ENCODE measurements around the gene NPL.

NPL gene

GRCh38 chr1:182779530-182779929 is 10.0 kb upstream of the NPL start:
- DNase-seq = no peak

GRCh38 chr1:182781841-182782586 is 7.6 kb upstream of the NPL start:
- peak; percentile 68 for DNase-seq

GRCh38 chr1:182782587-182782913 is 7.0 kb upstream of the NPL start:
- DNase-seq = no peak

GRCh38 chr1:182783068-182783467 is 6.5 kb upstream of the NPL start:
- no peak for DNase-seq

GRCh38 chr1:182784556-182785171 is 4.9 kb upstream of the NPL start:
- peak; percentile 62 for DNase-seq

- no peak for DNase-seq
Observed at GRCh38 chr1:182785181-182785580, 4.4 kb upstream of the NPL start.

- DNase-seq = peak; percentile 44
Observed at GRCh38 chr1:182786223-182786994, 3.2 kb upstream of the NPL start.

GRCh38 chr1:182786995-182787324 is 2.6 kb upstream of the NPL start:
- DNase-seq = no peak

- no peak for DNase-seq
Observed at GRCh38 chr1:182791281-182792179, 2.0 kb downstream of the NPL start.

- DNase-seq = no peak
Observed at GRCh38 chr1:182794091-182794490, 4.5 kb downstream of the NPL start.

GRCh38 chr1:182794676-182795201 is 5.2 kb downstream of the NPL start:
- no peak for DNase-seq

- no peak for DNase-seq
Observed at GRCh38 chr1:182795563-182796228, 6.1 kb downstream of the NPL start.

- no peak for DNase-seq
Observed at GRCh38 chr1:182802006-182802803, 12.6 kb downstream of the NPL start.

- no peak for DNase-seq
Observed at GRCh38 chr1:182803846-182804245, 14.3 kb downstream of the NPL start.

GRCh38 chr1:182806015-182806678 is 16.6 kb downstream of the NPL start:
- DNase-seq = no peak

- no peak for DNase-seq
Observed at GRCh38 chr1:182807907-182808306, 18.3 kb downstream of the NPL start.

- DNase-seq = no peak
Observed at GRCh38 chr1:182809414-182809957, 19.9 kb downstream of the NPL start.

GRCh38 chr1:182811975-182812722 is 22.6 kb downstream of the NPL start:
- DNase-seq = no peak

- DNase-seq = no peak
Observed at GRCh38 chr1:182816863-182817262, 27.3 kb downstream of the NPL start.

- DNase-seq = no peak
Observed at GRCh38 chr1:182817802-182818201, 28.2 kb downstream of the NPL start.
